Activated CD4-positive, alpha-beta T cell treated with anti-CD3 and anti-CD28 coated beads, Interleukin-2, amount 50 U/mL, for 48 hours (primary cell): Measurements from ENCODE around the gene TRMT13.
"Not testable (repeated sequence)": the region's sequence is repeated elsewhere in the genome, so short reads cannot be mapped to it uniquely, and the experiment has no call there.

ENCODE experiments used
- DNase-seq, 2 experiments: peaks; one replicate each; pipeline ENCODE4 v3.0.0-alpha.2; 2020

Gene TRMT13

DNA sequence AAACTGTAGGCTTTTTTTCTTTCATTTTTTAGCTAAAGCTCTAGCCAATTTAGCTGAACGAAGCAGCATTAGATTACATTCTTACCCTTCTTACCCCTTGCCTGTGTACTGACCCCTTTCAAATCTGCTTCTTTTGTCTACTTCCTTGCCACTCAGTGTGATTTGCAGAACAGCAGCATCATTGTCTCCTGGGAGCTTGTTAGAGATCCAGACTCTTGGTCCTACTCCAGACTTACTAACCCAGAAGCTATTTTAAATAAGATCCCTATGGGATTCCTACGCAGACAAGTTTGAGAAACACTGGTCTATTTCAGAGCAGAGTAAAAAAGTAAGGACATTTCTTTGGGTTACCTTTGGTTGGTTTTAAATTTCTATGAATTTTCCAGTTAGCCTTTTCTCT lies 31.3 kb downstream of the TRMT13 start:
- DNase-seq, result no peak

DNA sequence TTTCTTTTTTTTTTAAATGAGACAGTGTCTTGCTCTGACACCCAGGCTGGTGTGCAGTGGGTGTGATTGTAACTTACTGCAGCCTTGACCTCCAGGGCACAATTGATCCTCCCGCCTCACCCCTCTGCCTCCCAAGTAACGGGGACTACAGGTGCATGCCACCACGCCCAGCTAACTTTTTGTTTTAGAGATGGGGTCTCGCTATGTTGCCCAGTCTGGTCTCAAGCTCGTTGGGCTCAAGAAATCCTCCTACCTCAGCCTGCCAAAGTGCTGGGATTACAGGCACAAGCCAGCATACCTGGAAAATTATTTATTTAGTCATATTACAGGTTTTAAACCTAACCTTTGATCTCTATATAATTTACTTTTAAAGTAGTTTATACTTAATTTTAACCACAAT lies 31.7 kb downstream of the TRMT13 start:
- no peak for DNase-seq

DNA sequence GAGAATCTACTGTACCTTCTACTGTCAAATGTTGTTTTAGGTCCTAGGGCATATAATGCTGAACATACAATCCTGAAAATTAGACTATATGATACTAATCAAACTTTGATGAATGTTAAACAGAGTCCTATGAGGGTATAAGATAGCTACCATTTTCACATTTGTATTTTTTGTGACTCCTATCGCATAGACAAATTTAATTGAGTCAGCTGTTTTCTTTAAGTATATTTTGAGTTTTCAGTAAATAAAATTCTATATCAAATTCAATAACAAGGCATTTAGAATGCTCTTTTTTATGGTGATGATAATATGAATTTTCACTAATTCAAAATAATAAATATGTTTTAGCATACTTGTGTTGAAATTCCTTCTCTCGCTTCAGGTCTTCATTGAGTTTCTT lies 35.1 kb downstream of the TRMT13 start:
- DNase-seq, result no peak

DNA sequence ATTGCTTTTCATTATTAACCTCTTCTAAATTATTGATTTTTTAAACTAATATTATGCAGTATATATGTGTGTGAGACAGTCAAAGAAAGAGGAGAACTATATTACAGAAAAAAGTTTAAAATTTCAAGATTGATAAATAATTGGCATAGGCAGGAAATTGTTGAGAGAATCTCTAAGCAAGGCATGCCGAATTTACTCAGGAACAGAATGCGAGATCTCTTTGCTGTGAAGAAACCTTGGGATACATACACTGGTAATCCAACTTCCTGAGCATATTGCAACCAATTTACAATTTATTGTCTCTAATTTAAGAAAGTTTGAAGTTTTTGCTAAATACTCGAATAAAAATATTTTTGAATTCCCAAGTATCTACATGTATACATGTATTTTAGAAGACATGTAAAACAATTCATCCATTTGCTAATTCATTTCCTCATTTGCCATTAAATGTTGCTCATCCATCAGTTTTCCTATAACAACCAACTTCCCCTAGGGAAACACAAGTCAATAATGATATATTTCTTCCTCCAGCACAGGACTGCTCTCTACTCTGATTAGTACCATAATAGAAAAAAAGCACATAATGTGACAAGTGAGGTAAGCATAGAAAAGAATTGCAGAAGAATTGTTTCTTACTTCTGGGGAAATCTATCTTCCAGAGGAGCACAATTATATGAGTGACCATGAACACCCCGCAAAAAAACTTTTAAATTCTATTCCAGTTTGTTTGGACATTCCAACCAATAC lies 44.5 kb downstream of the TRMT13 start:
- no peak for DNase-seq

DNA sequence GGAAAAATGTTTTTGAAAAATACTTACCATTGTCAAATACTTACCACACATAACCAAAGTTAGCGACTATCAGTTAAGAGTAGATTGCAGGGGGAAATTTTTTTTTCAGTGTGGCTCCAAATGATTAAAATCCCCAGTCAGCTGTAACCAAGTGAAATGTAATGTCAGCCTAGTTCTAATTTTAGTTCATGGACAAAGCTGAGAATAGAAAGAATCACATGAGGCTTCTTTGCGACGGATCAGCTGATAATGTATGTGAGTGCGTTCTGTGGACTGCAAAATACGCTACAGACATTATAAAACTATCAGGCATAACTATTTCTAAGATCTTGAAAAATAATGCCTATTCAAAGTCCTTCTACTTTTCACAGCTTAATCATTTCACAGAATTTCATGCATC lies 45.1 kb downstream of the TRMT13 start, which contains the start of gene LRRC39:
Gene LRRC39 (minus strand): TSS at position 166 of the 400 bp plus-strand sequence. CDS start 9,740 bp downstream, outside the sequence.
- DNase-seq, result no peak

DNA sequence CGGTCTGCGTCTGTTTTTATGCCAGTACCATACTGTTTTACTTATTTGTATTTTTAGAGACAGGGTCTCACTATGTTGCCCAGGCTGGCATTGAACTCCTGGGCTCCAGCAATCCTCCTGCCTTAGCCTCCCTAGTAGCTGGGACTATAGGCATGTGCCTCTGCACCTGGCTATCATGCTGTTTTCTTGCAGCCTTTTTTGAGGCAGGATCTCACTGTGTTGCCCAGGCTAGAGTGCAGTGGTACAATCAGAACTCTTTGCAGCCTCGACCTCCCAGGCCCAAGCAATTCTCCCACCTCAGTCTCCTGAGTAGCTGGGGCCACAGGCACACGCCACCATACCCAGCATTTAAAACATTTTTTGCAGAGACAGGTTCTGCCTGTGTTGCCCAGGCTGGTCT lies 50.4 kb downstream of the TRMT13 start:
- no peak for DNase-seq

DNA sequence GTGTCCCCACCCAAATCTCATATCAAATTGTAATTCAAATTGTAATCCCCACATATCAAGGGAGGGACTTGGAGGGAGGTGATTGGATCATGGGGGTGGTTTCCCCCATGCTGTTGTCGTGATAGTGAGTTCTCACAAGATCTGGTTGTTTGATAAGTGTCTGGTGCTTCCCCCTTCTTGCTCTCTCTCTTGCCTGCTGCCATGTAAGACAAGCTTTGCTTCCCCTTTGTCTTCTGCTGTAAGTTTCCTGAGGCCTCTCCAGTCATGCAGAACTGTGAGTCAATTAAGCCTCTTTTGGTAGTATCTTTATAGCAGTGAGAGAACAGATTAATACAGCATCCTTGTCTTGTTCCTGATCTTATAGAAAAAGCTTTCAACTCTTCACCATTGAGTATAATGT lies 51.6 kb downstream of the TRMT13 start:
- no peak for DNase-seq

DNA sequence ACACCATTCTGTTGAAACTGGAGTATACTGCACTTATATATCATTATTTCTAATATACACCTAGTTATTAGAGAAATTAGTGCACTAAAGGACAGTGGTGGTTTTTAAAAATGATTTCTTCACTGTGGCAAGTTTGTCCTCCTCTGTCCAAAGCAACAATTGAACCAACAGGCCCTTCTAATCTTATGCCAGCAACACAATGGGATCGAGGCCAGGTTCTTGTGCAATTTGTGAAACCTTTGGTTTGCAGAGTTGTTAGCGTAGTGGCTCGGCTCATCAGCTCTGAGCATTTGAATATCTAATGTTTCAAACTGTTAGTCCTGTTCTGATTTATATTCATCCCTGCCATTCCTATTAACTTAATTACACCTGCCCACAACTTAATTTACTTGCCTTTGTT lies 54.9 kb downstream of the TRMT13 start:
- no peak for DNase-seq

DNA sequence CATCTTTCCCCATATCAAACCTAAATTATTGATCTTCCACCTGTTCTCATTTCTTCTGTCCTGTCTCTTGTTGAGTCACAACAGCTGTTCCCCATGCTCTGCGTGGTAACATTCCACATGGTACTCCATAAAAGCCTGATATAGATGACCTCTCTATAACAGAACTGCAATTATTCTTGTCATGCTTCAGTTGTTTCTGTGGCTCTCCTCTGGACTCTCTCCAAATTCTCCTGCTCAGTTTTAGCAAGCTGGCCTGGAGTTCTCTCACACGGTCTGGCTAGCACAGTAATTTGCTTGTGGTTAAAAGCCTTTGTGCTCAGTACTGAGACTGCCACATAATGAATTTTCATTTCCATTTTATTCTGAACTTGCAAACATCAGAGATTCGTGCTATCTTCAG lies 55.7 kb downstream of the TRMT13 start:
- no peak for DNase-seq

DNA sequence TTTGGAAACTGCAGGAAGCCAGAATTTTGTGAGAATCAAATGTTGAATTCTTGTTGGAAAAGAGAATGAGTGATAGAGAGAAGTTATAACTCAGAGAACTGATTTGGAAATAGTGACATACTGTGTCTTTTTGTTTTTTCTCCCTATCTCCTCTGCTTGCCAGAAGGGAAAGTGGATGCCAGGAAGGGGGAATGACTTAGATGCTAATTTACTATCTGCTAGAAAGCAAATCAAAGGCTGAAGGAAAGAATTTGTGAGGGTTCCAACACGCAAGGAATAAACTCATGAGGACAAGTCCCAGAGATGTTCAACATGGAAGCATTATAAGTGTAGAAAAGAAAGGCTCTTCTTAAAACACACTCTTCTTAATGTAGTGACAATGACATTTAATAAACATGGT lies 65.6 kb downstream of the TRMT13 start:
- no peak for DNase-seq

DNA sequence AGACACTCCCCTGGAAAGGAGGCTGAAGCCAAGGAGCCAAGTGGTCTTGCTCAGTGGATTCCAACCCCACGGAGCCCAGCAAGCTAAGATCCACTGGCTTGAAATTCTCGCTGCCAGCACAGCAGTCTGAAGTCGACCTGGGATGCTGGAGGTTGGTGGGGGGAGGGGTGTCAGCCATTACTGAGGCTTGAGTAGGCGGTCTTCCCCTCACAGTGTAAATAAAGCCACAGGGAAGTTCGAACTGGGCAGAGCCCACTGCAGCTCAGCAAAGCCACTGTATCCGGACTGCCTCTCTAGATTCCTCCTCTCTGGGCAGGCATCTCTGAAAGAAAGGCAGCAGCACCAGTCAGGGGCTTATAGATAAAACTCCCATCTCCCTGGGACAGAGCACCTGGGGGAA lies 67.1 kb downstream of the TRMT13 start:
- DNase-seq, result not testable (repeated sequence)
